ENCODE results near the gene CENPX.
"Not testable (repeated sequence)": the region's sequence is repeated elsewhere in the genome, so short reads cannot be mapped to it uniquely, and the experiment has no call there.

CENPX gene

DNA sequence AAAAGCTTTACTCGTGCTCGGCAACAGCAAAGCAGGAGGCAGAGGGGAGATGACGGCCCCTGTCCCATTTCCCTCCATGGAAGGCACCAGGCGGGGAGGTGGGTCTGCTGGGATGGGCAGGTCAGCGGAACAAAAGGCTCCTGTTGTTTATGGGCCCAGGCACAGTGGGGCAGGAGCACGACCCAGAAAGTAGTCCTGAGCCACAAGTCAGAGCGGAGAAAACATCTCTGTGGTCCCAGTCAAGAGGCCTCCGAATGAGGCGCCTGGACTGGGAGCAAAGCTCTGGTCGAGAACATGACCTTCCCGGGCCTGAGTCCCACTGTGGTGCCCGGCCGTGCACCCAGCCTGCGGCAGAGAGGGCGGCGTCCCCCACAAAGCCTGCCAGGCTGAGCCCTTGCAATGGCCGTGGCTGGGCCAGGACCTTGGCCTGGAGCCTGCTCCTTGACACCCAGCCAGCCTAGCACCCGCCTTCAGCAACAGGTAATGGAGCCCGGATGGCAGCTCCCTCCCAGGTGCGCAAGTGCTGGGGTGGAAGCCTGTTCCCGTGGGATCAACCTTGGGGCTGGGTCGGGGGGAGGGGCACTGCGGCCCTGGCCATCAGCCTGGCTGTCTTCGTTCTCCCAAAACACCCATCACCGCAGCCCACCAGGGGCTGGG, 25.4 kb upstream of the CENPX start:
- H3K4me3 ChIP-seq, result no peak overlapping the region
- no peaks in the 10 kb centered on the region; the same call in 1 of the 2 replicates for H3K36me3 ChIP-seq (ENCODE audit: insufficient read depth, low read length)
- no peaks in the 10 kb centered on the region for H3K9me3 ChIP-seq (ENCODE audit: low read depth, low read length)
- no peak for DNase-seq (ENCODE audit: low read depth, low spot score)
- TF ChIP-seq EZH2 (IDR thresholded peaks at IDR 0.05), result no peak
- H3K9ac ChIP-seq (ENCODE audit: insufficient read length), result no peak overlapping the region
- H3K27ac ChIP-seq, result no peak overlapping the region

GRCh38 chr17:82047379-82047778, 24.7 kb upstream of the CENPX start:
- H3K27ac ChIP-seq, result no peak overlapping the region
- no peak for DNase-seq (ENCODE audit: low read depth, low spot score)
- H3K9me3 ChIP-seq (ENCODE audit: low read depth, low read length), result no peaks in the 10 kb centered on the region
- H3K4me3 ChIP-seq, result no peak overlapping the region
- H3K9ac ChIP-seq (ENCODE audit: insufficient read length), result no peak overlapping the region
- no peaks in the 10 kb centered on the region; the same call in 1 of the 2 replicates for H3K36me3 ChIP-seq (ENCODE audit: insufficient read depth, low read length)
- TF ChIP-seq FOXP2 (optimal IDR thresholded peaks at IDR 0.05; ENCODE audit: control extremely low read depth, extremely low read length, insufficient read depth) (no peak), POLR2AphosphoS5 (IDR thresholded peaks at IDR 0.05; ENCODE audit: borderline replicate concordance, low read depth, low read length) (no peak), EZH2 (IDR thresholded peaks at IDR 0.05) (no peak)

DNA sequence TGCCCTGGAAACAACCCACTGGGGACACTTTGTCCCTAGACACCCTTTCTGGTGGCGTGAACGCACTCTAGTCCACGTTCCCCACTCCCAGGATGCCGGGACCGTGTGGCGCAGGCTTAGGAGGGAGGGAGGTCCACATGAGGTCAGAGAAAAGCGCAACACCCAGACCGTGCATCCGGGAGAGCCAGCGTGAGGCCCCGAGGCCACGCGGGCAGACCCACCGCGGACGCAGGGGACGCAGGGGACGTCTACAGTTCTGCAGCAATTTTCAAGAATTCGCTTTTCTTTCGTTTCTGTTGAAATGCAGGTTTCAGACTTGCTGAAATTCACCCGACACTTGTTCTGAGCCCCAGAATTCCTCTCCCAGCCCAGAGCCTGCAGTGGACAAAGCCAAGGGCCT, 24.2 kb upstream of the CENPX start:
- DNase-seq (ENCODE audit: low read depth, low spot score), result no peak
- Histone ChIP-seq H3K4me3 (no peak overlapping the region), H3K9ac (ENCODE audit: insufficient read length) (no peak overlapping the region), H3K36me3 (ENCODE audit: insufficient read depth, low read length) (no peaks in the 10 kb centered on the region; the same call in 1 of the 2 replicates), H3K27ac (no peak overlapping the region), H3K9me3 (ENCODE audit: low read depth, low read length) (no peaks in the 10 kb centered on the region)
- no peak for TF ChIP-seq EZH2 (IDR thresholded peaks at IDR 0.05)
- no peak for TF ChIP-seq FOXP2 (optimal IDR thresholded peaks at IDR 0.05; ENCODE audit: control extremely low read depth, extremely low read length, insufficient read depth)
- no peak for TF ChIP-seq POLR2AphosphoS5 (IDR thresholded peaks at IDR 0.05; ENCODE audit: borderline replicate concordance, low read depth, low read length)

- DNase-seq (ENCODE audit: low read depth, low spot score), result no peak
- Histone ChIP-seq H3K9ac (ENCODE audit: insufficient read length) (no peak overlapping the region), H3K4me3 (no peak overlapping the region), H3K36me3 (ENCODE audit: insufficient read depth, low read length) (no peaks in the 10 kb centered on the region; the same call in 1 of the 2 replicates), H3K9me3 (ENCODE audit: low read depth, low read length) (no peaks in the 10 kb centered on the region), H3K27ac (0 out of 2 replicates have a peak overlapping the region, but pooled peaks have one; percentile 36)
- TF ChIP-seq FOXP2 (optimal IDR thresholded peaks at IDR 0.05; ENCODE audit: control extremely low read depth, extremely low read length, insufficient read depth), result no peak
- TF ChIP-seq EZH2 (IDR thresholded peaks at IDR 0.05), result no peak
- TF ChIP-seq POLR2AphosphoS5 (IDR thresholded peaks at IDR 0.05; ENCODE audit: borderline replicate concordance, low read depth, low read length), result no peak
These were observed 23.3 kb upstream of the CENPX start for GRCh38 chr17:82045936-82046484.

DNA sequence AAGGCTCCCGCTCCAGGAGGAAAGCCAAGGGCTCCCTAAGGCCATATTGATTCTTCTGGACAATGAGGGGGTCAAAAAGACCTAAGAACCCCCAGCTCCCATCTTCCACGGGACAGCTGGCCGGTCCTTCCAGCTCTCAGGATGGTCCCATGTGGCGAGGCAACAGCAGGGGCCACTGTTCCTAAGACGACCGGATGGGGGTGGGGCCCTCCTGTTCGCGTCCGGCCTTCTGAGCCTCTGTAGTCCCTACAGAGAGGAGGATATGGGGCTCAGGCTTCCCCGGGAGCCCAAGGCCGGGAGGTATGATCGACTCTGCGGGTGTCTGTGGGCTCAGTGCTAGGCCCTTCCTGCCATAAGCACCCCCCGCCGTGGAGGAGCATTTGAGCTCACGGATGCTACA, 20.8 kb upstream of the CENPX start:
- no peak overlapping the region for H3K9ac ChIP-seq (ENCODE audit: insufficient read length)
- no peak for DNase-seq (ENCODE audit: low read depth, low spot score)
- no peak overlapping the region for H3K27ac ChIP-seq
- no peaks in the 10 kb centered on the region for H3K9me3 ChIP-seq (ENCODE audit: low read depth, low read length)
- H3K36me3 ChIP-seq (ENCODE audit: insufficient read depth, low read length), result no peaks in the 10 kb centered on the region; the same call in 1 of the 2 replicates
- TF ChIP-seq EZH2 (IDR thresholded peaks at IDR 0.05), result no peak
- no peak for TF ChIP-seq POLR2AphosphoS5 (IDR thresholded peaks at IDR 0.05; ENCODE audit: borderline replicate concordance, low read depth, low read length)
- no peak for TF ChIP-seq FOXP2 (optimal IDR thresholded peaks at IDR 0.05; ENCODE audit: control extremely low read depth, extremely low read length, insufficient read depth)
- H3K4me3 ChIP-seq, result no peak overlapping the region

- H3K9ac ChIP-seq (ENCODE audit: insufficient read length), result no peak overlapping the region
- no peaks in the 10 kb centered on the region for H3K9me3 ChIP-seq (ENCODE audit: low read depth, low read length)
- no peak for DNase-seq (ENCODE audit: low read depth, low spot score)
- no peak overlapping the region for H3K27ac ChIP-seq
- TF ChIP-seq EZH2 (IDR thresholded peaks at IDR 0.05) (no peak), POLR2AphosphoS5 (IDR thresholded peaks at IDR 0.05; ENCODE audit: borderline replicate concordance, low read depth, low read length) (no peak), FOXP2 (optimal IDR thresholded peaks at IDR 0.05; ENCODE audit: control extremely low read depth, extremely low read length, insufficient read depth) (no peak)
- no peaks in the 10 kb centered on the region; the same call in 1 of the 2 replicates for H3K36me3 ChIP-seq (ENCODE audit: insufficient read depth, low read length)
- H3K4me3 ChIP-seq, result no peak overlapping the region
These were observed 20.0 kb upstream of the CENPX start for GRCh38 chr17:82042649-82043048.

GRCh38 chr17:82041144-82041814, 18.6 kb upstream of the CENPX start:
- Histone ChIP-seq H3K9me3 (ENCODE audit: low read depth, low read length) (no peaks in the 10 kb centered on the region), H3K36me3 (ENCODE audit: insufficient read depth, low read length) (no peaks in the 10 kb centered on the region), H3K4me3 (no peak overlapping the region), H3K9ac (ENCODE audit: insufficient read length) (no peak overlapping the region), H3K27ac (no peak overlapping the region; the same call in 1 of the 2 replicates)
- TF ChIP-seq POLR2AphosphoS5 (IDR thresholded peaks at IDR 0.05; ENCODE audit: borderline replicate concordance, low read depth, low read length) (no peak), FOXP2 (optimal IDR thresholded peaks at IDR 0.05; ENCODE audit: control extremely low read depth, extremely low read length, insufficient read depth) (no peak), EZH2 (IDR thresholded peaks at IDR 0.05) (no peak)
- no peak for DNase-seq (ENCODE audit: low read depth, low spot score)

DNA sequence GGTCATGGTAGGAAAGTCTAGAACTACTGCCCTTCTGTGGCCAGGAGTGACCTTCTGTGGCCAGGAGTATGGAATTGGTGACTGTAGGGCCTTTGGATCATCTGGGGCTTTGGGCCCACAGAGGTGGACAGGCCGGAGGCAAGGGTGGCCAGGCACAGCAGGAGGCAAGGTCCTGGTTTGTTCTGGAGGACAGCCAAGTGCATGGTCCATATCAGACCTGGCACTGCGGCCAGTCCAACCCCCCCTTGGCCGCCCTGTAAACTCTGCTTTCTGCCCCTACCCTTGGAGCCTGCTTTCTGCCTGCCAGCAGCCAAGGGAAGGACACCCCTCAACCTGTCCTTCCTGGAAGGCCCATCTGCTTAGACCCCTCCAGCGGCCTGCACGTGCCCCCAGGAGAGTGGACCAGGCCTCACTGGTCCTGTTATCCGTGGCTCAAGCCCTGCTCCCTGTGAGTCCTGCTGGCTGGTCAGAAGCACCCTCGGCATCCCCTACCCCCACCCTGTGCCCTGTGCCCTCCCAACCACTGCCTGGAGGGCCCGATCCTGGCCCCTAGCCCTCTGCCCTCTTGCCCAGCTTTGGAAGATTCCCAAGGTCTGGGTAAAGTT, 17.1 kb upstream of the CENPX start:
- no peaks in the 10 kb centered on the region for H3K36me3 ChIP-seq (ENCODE audit: insufficient read depth, low read length)
- H3K27ac ChIP-seq, result no peak overlapping the region
- TF ChIP-seq EZH2 (IDR thresholded peaks at IDR 0.05) (no peak), FOXP2 (optimal IDR thresholded peaks at IDR 0.05; ENCODE audit: control extremely low read depth, extremely low read length, insufficient read depth) (no peak)
- no peak overlapping the region for H3K4me3 ChIP-seq
- H3K9ac ChIP-seq (ENCODE audit: insufficient read length), result no peak overlapping the region
- DNase-seq (ENCODE audit: low read depth, low spot score), result no peak
- H3K9me3 ChIP-seq (ENCODE audit: low read depth, low read length), result no peaks in the 10 kb centered on the region

GRCh38 chr17:82038796-82039409, 16.2 kb upstream of the CENPX start:
- H3K9me3 ChIP-seq (ENCODE audit: low read depth, low read length); H3K9ac ChIP-seq (ENCODE audit: insufficient read length); H3K27ac ChIP-seq; H3K4me3 ChIP-seq; H3K36me3 ChIP-seq (ENCODE audit: insufficient read depth, low read length); DNase-seq (ENCODE audit: low read depth, low spot score): not testable (repeated sequence)
